Right renal pelvis (tissue), 4 donors: Measurements from ENCODE around the gene ARHGEF9. TPM values are rescaled to one million over a fixed set of nuclear protein-coding genes. Genes with fewer than 3 reads are reported as not detected.
"Not testable (repeated sequence)": the region's sequence is repeated elsewhere in the genome, so short reads cannot be mapped to it uniquely, and the experiment has no call there.

Experiments
- DNase-seq, 4 donors: peaks; one replicate each; pipeline ENCODE4 v3.0.0-alpha.2; 2013; ENCODE audit warnings: low read depth in 4 of 4, low spot score in 3 of 4, missing footprints in 1 of 4
- polyA plus RNA-seq, 4 donors: library from polyadenylated mRNA; unstranded; fragments of 120-200 nt; gene quantifications; one replicate each; pipeline ENCODE4 v1.2.1, GENCODE V29; 2013; ENCODE audit not compliant: insufficient read length in 4 of 4

Gene ARHGEF9
- polyA plus RNA-seq, 4 donors = 35.4 to 39.9 (median 38.7) TPM

DNA sequence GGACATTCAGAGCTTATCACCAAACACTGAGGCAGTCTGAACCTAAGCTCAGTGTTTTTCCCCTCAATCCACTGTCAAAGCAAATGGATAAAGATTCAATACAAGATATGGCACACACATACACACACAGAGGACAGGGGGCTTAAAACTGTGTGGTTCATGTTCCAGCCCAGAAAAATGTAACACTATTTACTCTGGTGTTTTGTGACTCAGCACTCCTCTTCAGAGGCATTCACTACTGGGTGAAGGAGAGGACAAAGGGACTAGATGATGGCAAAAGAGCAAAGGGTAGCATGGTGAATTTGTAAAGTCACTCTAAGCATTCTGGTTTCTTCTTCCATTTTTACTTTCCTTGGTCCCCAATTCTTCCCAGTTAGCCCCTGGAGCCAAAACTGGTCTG, 120.3 kb downstream of the ARHGEF9 start:
- DNase-seq = no peak

DNA sequence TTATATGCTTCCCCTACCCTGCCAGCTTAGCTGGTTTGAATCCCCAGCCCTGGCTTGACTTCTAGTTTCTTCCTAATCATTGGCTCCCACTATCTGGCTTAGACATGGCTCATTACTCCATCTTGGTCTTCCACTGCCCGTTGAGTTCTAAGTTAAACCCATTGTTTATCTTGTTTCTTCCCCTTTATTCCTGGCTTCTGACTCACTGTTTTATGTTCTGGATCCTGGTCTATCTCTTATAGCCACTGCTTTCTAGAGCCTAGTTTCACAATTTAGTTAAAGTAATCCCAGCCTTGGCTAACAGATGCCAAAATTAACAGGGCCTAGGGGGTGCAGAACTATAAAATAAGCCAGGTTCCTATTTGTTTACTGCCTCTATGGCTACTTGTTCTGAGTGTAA, 120.9 kb downstream of the ARHGEF9 start:
- DNase-seq = no peak

DNA sequence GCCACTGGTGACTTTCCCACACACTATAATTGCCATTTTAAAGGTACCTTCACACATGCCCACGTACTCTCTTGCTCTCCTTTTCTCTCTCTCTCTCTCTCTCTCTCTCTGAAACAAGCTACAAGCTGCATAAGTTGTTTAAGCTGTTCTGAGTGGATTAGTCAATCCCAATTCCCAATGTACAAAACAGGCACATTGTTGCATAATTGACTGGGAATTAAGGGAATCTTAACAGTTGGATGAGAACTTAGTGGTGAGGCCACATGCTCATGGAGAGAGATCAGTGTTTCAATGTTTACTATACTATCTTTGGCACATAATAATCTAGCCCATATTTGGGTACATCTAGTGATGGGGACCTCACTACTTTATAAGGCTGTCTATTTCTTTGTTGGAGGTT, 123.3 kb downstream of the ARHGEF9 start:
- no peak for DNase-seq

DNA sequence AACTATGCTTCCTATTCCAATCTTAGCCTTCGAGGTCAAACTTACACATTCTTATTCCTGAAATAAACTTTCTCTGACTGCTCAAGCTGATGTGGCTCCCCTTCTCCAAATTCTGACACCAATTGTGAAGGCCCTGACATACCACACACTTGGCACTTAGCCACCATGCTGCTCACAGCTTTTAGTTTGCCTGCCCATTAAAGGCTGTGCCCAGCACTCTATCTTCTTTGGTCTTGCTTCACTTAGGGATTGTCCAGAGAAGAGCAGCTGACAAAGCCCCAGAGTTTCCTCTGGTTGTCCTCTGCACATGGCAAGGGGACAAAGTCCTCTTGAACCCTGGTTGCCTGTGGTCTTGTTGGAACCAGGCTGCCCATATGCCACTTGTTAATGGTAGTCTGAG, 126.1 kb downstream of the ARHGEF9 start:
- no peak for DNase-seq

DNA sequence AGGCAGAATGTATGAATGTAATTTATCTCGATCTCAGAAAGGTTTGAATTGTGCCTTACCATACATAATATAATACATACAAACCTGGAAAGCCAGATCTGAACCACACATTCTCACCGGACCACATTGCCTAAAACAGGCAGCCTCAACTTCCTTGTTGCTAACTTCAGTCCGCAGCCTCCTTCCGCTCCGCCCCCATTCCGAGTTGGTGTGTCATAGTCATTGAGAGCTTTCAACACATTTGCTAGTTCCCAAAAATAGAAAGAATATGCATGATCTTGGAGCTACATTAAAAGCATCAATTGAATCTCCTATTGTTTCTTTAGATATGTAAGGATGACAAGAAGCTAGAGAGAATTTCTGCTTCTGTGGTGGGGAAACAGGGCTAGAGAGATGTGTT, 127.2 kb downstream of the ARHGEF9 start:
- no peak for DNase-seq

DNA sequence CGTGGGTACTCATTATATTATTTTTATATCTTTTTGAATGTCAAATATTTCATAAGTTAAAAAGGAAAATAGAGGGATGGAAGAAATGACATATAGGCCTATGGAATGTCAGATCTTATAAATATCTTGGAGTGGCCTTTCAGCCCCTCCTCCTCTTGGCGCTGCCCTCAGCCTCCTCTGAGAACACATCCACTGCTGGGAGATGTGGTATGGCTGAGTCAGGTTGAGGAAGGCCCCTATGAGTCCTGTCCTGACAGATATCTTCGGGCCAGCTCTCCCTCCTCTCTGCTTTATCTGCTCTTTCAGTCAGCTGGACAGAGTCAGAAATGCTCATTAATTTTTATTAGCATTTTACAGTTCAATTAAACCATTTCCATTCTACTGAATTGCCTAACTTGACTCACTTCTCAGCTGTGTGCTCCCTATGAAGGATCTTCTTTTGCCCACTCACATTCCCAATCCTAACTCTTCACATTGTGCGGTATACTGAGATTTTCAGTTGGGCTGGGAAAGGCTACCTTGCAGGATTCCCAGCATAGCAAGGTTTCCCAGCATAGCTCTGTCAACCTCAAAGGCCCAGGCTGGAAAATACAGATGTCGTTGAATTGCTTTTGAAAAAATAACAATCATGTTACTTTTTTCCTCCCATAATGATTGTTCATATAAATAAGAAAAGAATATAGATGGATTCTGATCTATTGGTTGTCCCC, 128.0 kb downstream of the ARHGEF9 start:
- DNase-seq = no peak

DNA sequence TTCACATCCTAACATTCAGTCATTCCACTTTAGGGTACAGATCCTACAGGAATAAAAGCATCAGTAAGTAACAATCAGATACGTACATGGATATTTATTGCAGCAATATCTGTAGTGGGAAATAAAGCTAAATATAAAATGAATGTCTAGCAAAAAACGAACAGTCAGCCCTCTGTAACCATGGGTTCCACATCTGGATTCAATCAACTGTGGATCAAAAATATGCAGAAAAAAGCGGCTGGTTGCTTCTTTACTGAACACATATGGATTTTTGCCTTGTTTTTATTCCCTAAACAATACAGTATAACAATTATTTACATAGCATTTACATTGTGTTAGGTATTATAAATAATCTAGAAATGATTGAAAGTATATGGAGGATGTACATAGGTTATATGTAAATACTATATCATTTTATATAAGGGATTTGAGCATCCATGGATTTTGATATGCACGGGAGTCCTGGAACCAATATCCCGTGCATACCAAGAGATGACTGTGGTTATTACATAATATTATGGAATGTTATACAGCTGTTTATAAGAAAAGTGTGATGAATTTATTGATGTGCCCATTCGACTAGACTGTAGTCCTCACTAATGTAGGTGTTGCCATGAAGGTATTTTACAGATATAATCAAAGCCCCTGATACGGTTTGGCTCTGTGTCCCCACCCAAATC, 132.8 kb downstream of the ARHGEF9 start:
- no peak for DNase-seq

DNA sequence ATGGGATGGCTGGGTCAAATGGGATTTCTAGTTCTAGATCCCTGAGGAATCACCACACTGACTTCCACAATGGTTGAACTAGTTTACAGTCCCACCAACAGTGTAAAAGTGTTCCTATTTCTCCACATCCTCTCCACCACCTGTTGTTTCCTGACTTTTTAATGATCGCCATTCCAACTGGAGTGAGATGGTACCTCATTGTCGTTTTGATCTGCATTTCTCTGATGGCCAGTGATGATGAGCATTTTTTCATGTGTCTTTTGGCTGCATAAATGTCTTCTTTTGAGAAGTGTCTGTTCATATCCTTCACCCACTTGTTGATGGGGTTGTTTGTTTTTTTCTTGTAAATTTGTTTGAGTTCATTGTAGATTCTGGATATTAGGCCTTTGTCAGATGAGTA, 139.3 kb downstream of the ARHGEF9 start:
- not testable (repeated sequence) for DNase-seq

DNA sequence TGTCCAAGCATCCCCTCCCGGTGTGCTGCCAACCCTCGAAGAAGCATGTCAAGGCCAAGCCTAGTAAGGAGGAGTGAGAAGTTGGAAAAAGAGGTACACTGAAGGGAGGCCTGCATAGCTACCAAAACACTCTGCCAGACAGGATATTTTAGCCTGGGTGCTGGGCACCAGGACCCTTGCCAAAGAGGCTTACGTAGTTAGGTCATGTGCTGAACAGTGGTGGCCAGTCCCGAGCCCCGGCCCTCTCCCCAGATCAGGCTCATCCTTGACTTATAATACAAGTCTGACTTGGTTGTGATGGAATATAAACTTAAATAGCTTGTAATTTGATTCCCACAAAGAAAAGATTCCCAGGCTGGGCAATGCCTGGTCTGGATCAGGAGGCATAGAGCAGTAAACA, 149.3 kb downstream of the ARHGEF9 start:
- DNase-seq = no peak

DNA sequence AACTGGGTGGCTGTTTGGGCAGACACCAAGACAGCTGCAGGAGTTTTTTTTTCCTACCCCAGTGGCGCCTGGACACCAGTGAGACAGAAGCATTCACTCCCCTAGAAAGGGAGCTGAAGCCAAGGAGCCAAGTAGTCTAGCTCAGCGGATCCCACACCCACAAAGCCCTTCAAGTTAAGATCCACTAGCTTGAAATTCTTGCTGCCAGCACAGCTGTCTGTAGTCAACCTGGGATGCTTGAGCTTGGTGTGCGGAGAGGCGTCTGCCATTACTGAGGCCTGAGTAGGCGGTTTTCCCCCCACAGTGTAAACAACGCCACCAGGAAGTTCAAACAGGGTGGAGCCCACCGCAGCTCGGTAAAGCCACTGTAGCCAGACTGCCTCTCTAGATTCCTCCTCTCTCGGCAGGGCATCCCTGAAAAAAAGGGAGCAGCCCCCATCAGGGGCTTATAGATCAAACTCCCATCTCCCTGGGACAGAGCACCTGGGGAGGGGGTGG, 171.4 kb downstream of the ARHGEF9 start:
- no peak for DNase-seq

DNA sequence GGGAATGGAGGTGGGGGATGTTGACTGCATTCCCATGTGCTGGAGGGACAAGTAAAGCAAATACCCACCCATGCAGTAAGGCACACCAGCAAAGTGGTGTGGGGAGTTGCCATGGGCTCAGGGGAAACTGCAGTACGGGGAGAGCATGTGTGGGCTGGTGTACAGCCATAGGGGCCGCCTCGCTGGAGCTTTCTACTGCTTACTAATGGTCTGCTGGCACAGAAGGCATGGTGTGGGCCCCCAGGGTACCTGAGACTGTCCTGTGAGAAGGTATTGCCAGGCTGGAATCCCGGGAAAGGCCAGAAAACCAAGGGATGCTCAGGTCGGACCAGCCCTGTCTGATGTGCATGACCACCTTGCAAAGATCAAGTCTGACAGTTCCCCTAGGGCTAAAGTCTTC, 199.1 kb downstream of the ARHGEF9 start:
- DNase-seq = no peak
